Pancreas (tissue), 10 donors: ENCODE data around the gene DMD. TPM values are rescaled to one million over a fixed set of nuclear protein-coding genes. Genes with fewer than 3 reads are reported as not detected.

Source experiments
- ATAC-seq, 4 donors: fragments of 200-7000 bp; cut with Tn5 transposase; one replicate each; pipeline versions ENCODE4 v1.8.0 to v1.9.1; 2020; ENCODE audit warnings: mild to moderate bottlenecking in 4 of 4, moderate library complexity in 4 of 4
- DNase-seq, 6 donors: peaks; one replicate each; pipeline ENCODE4 v3.0.0-alpha.2; 2020
- FAIRE-seq: peaks from 2 replicates; lab custom pipeline; 2012; peaks lifted over from hg19 to GRCh38; lab: Jason Lieb, UNC
- H3K27ac ChIP-seq, 4 donors: fragments of 200-600 bp; sonication (generic); 1 replicate in 3 of 4; 2 replicates in 1 of 4; pipeline versions ENCODE4 v1.5.0 to v1.8.0; 2020
- H3K27me3 ChIP-seq, 4 donors: fragments of 200-600 bp; one replicate each; pipeline ENCODE4 v1.8.0; 2021
- H3K36me3 ChIP-seq, 3 donors: fragments of 200-600 bp; sonication (generic) in 1 of 3; one replicate each; pipeline versions ENCODE4 v1.5.0 to v1.8.0; 2020 to 2021
- H3K4me1 ChIP-seq, 3 donors: fragments of 200-600 bp; one replicate each; pipeline ENCODE4 v1.8.0; 2021
- H3K4me3 ChIP-seq, 4 donors: fragments of 200-600 bp; sonication (generic) in 2 of 4; one replicate each; pipeline versions ENCODE4 v1.5.0 to v1.8.0; 2020 to 2021
- H3K9me3 ChIP-seq, 4 donors: fragments of 200-600 bp; one replicate each; pipeline ENCODE4 v1.8.0; 2021
- CTCF ChIP-seq, 4 donors: fragments of 200-600 bp; sonication (generic) in 3 of 4; IDR thresholded peaks; one replicate each; pipeline versions ENCODE4 v1.5.0 to v1.8.0; 2021; ENCODE audit warnings: antibody characterized with exemption in 4 of 4
- WGBS, 2 donors: extraction: QIAGEN DNeasy Blood & Tissue Kit; methylation state at CpG; one replicate each; pipeline ENCODE4 v1.1.7; 2013; 5-methylcytosine and 5-hydroxymethylcytosine counted together
- intact Hi-C, 3 donors: fragments of 100-400 bp; cut with DNase I; formaldehyde crosslinking; loops; one replicate each; pipeline versions ENCODE4 v1.11.1 to v1.14.2; 2022
- polyA plus RNA-seq, 2 donors: library from polyadenylated mRNA; stranded (reverse); fragments of 200-250 nt; gene quantifications; one replicate each; pipeline ENCODE4 v1.2.3, GENCODE V29; 2013
- total RNA-seq, 6 donors: library from RNA; stranded (reverse); fragmentation: NEBNext Ultra II Directional in 4 of 6; extraction: Animal tissue kit (Norgen Biotek cat#: 25700) in 4 of 6; gene quantifications; one replicate each; pipeline versions ENCODE4 v1.2.1 to v1.2.4, GENCODE V29; 2021 to 2023
- donor health status: healthy with polysubstance abuse.
- donor health status: DM: no; HTN: no; CAD: no; lungs with moderate emphysema.
- donor health status: DM: no; HTN: no; CAD: no.
- donor health status: control.
- donor health status: control.
- donor health status: Bipolar disorder and iron deficiency.
- donor health status: DM: yes; HTN: yes; CAD: no.
- donor health status: DM: no; HTN: no; CAD: no.
- donor health status: DM: no; HTN: no; CAD: no.
- donor health status: DM: yes; HTN: yes; CAD: no.

DMD gene
- total and polyA plus RNA-seq, 8 donors, result 9.1 to 46.5 (median 32.1) TPM

- DNase-seq, result no peak
Measured at GRCh38 chrX:32597777-32598176, 613.6 kb downstream of the DMD start.

GRCh38 chrX:32592786-32593185, 618.6 kb downstream of the DMD start:
- ATAC-seq (no peak), DNase-seq (peak in 2 of 6 donors; percentile 35 to 49), FAIRE-seq (no peak)
- H3K36me3 ChIP-seq, result no peaks in the 10 kb centered on the region
- 70 to 87% methylated on average over 7 of the region's 7 CpGs for WGBS, 2 donors
- intact Hi-C loops, result no loop called here
- no peaks in the 10 kb centered on the region for H3K9me3 ChIP-seq
- H3K27me3 ChIP-seq, result no peaks in the 10 kb centered on the region
- no peak for TF ChIP-seq CTCF (IDR thresholded peaks at IDR 0.05)
- H3K27ac ChIP-seq, result no peak overlapping the region
- H3K4me3 ChIP-seq, result no peak overlapping the region
- no peaks in the 10 kb centered on the region for H3K4me1 ChIP-seq

More at GRCh38 chrX:32597777-32598176, 613.6 kb downstream of the DMD start:
- 56 to 58% methylated on average over 4 of the region's 4 CpGs for WGBS, 2 donors
- H3K4me1 ChIP-seq, result no peaks in the 10 kb centered on the region
- no peaks in the 10 kb centered on the region for H3K36me3 ChIP-seq
- no peak overlapping the region for H3K27ac ChIP-seq
- peaks cover 0 to 3% (median 0%) of the 10 kb centered on the region in 4 donors for H3K27me3 ChIP-seq
- no peak for TF ChIP-seq CTCF (IDR thresholded peaks at IDR 0.05)
- intact Hi-C loops, result no loop called here
- no peaks in the 10 kb centered on the region for H3K9me3 ChIP-seq
- H3K4me3 ChIP-seq, result no peak overlapping the region
- ATAC-seq (no peak), FAIRE-seq (no peak)

- Histone ChIP-seq H3K9me3 (no peaks in the 10 kb centered on the region), H3K27ac (no peak overlapping the region), H3K4me3 (no peak overlapping the region), H3K27me3 (no peaks in the 10 kb centered on the region), H3K4me1 (no peaks in the 10 kb centered on the region), H3K36me3 (no peaks in the 10 kb centered on the region)
- DNase-seq, result peak in 2 of 6 donors; percentile 8 to 35
- intact Hi-C loops, result no loop called here
- no peak for FAIRE-seq
- no peak for ATAC-seq
- TF ChIP-seq CTCF (IDR thresholded peaks at IDR 0.05), result no peak
- 85 to 90% methylated on average over 10 of the region's 10 CpGs for WGBS, 2 donors
Measured at GRCh38 chrX:32591589-32591988, 619.8 kb downstream of the DMD start.

GRCh38 chrX:32582729-32583128, 628.6 kb downstream of the DMD start:
- intact Hi-C loops, result no loop called here
- ATAC-seq (no peak), DNase-seq (no peak), FAIRE-seq (no peak)
- H3K27me3 ChIP-seq, result no peaks in the 10 kb centered on the region
- 41 to 56% methylated on average over 3 of the region's 3 CpGs for WGBS, 2 donors
- H3K27ac ChIP-seq, result no peak overlapping the region
- no peaks in the 10 kb centered on the region for H3K36me3 ChIP-seq
- H3K4me3 ChIP-seq, result no peak overlapping the region
- H3K4me1 ChIP-seq, result no peaks in the 10 kb centered on the region
- no peak for TF ChIP-seq CTCF (IDR thresholded peaks at IDR 0.05)
- no peaks in the 10 kb centered on the region for H3K9me3 ChIP-seq

- no peak for ATAC-seq
- intact Hi-C loops, result no loop called here
- TF ChIP-seq CTCF (IDR thresholded peaks at IDR 0.05), result no peak
Measured at GRCh38 chrX:32576885-32577284, 634.5 kb downstream of the DMD start.

More at GRCh38 chrX:32576885-32577284, 634.5 kb downstream of the DMD start:
- 54 to 66% methylated on average over 2 of the region's 2 CpGs for WGBS, 2 donors
- H3K9me3 ChIP-seq, result no peaks in the 10 kb centered on the region
- no peak overlapping the region for H3K4me3 ChIP-seq
- H3K27ac ChIP-seq, result no peak overlapping the region
- DNase-seq (no peak), FAIRE-seq (no peak)
- H3K27me3 ChIP-seq, result no peaks in the 10 kb centered on the region
- no peaks in the 10 kb centered on the region for H3K36me3 ChIP-seq
- no peaks in the 10 kb centered on the region for H3K4me1 ChIP-seq
